Muscle layer of colon (tissue), 2 donors: ENCODE measurements around the gene DTD1.
"Not testable (repeated sequence)": the region's sequence is repeated elsewhere in the genome, so short reads cannot be mapped to it uniquely, and the experiment has no call there.

ENCODE experiments used
- H3K27ac ChIP-seq: one replicate; pipeline ENCODE4 v1.7.0; 2013; ENCODE audit warnings: low read depth, mild to moderate bottlenecking, low read length, moderate library complexity
- H3K27me3 ChIP-seq, 2 donors: one replicate each; pipeline ENCODE4 v1.7.0; 2013; ENCODE audit warnings: low read length in 2 of 2, mild to moderate bottlenecking in 2 of 2; ENCODE audit not compliant: insufficient read depth in 2 of 2, control insufficient read depth in 1 of 2
- H3K36me3 ChIP-seq: one replicate; pipeline ENCODE4 v1.7.0; 2013; ENCODE audit warnings: mild to moderate bottlenecking, low read length; ENCODE audit not compliant: insufficient read depth
- H3K4me1 ChIP-seq: one replicate; pipeline ENCODE4 v1.7.0; 2013; ENCODE audit warnings: mild to moderate bottlenecking, low read length; ENCODE audit not compliant: insufficient read depth
- H3K4me3 ChIP-seq, 2 donors: one replicate each; pipeline ENCODE4 v1.7.0; 2013; ENCODE audit warnings: low read length in 2 of 2, low read depth in 1 of 2, mild to moderate bottlenecking in 1 of 2, moderate library complexity in 1 of 2
- H3K9ac ChIP-seq: one replicate; pipeline ENCODE4 v1.7.0; 2013; ENCODE audit warnings: low read length
- H3K9me3 ChIP-seq: one replicate; pipeline ENCODE4 v1.7.0; 2013; ENCODE audit warnings: mild to moderate bottlenecking, low read length
- donor health status: abdominal sarcoma.
- donor health status: Adenocarcinoma of cecum.

Gene DTD1

DNA sequence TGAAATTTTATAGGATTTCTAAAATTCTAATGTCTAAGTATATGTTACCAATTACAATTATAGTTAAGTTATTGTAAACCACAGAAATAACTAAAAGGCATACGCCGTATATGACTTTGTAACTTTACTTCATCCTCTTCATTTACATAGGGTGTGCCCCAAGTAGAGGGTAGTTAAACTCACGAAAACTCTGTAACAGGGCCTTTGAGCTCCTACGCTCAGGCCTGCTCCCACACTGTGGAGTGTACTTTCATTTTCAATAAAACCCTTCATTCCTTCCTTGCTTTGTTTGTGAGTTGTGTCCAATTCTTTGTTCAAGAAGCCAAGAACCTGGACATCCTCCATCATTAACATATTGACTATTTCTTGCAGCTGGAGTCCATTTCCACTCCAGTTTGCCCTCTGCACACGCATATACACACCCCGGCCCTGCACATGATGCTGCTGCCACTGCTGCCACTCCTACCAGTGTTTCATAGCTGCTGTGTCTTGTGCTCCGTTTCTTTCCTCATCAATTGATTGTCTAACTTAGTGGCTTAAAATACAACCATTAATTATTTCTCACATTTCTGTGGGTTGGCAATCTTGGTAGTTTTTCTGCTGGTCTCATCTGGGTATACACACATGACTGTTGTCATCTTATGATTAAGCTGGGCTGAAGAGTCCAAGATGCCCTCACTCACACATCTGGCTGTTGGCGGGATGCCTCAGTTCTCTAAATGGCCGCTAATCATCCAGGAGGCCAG, 192.7 kb downstream of the DTD1 start:
- Histone ChIP-seq H3K9ac (no peak overlapping the region), H3K27me3 (no peaks in the 10 kb centered on the region), H3K9me3 (no peaks in the 10 kb centered on the region), H3K27ac (no peak overlapping the region), H3K4me1 (peaks cover 2% of the 10 kb centered on the region), H3K4me3 (no peak overlapping the region), H3K36me3 (no peaks in the 10 kb centered on the region)

DNA sequence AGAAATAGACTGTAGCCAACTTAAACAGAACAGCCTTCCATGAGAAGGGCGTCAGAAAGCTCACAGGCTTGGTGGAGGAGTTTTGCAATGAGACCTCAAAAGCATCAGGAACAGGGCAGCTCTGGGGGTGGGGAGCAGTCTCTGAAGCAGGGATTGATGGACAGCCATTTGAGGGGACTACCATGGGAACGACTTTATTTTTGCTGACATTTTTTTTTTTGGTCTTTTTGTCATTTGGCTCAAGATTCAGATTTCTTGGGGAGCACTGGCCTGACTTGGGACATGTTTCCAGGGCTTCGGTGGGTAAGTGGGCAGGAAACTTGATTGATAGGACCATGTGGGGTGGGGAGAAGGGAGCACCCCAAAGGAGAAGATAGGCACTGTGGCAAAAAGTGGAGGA, 193.7 kb downstream of the DTD1 start:
- H3K4me1 ChIP-seq = no peaks in the 10 kb centered on the region
- H3K4me3 ChIP-seq = no peak overlapping the region
- H3K9me3 ChIP-seq = no peaks in the 10 kb centered on the region
- no peaks in the 10 kb centered on the region for H3K27me3 ChIP-seq
- no peak overlapping the region for H3K27ac ChIP-seq
- H3K9ac ChIP-seq = no peak overlapping the region
- H3K36me3 ChIP-seq = no peaks in the 10 kb centered on the region

DNA sequence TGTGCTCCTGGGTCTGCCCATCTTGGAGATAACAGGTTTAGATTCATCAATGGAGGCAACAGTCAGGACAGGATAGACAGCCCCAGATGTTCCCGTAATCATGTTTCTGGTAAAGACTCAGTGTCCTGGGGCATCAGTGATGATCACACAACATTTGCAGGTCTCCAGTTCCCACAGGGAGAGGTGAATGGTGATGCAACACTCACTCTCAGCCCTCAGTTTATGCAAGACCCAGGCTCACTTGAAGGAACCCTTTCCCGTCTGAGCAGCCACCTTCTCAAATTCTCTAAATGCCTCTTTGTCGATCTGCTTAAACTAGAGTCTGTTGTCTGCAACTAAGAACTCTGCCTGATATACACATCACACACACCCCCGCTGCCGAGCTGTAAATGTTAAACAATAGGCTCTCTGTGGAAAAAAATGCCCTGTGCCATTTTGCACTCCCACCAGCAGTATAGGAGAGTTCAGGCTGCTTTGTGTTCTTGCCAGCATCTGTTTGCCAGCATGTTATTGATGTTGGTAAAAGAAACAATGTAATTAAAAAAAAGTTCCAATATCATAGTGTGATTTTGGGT, 195.6 kb downstream of the DTD1 start:
- H3K27ac ChIP-seq = no peak overlapping the region
- H3K4me1 ChIP-seq = no peaks in the 10 kb centered on the region
- no peak overlapping the region for H3K9ac ChIP-seq
- H3K27me3 ChIP-seq = no peaks in the 10 kb centered on the region
- no peak overlapping the region for H3K4me3 ChIP-seq
- no peaks in the 10 kb centered on the region for H3K9me3 ChIP-seq
- H3K36me3 ChIP-seq = no peaks in the 10 kb centered on the region

DNA sequence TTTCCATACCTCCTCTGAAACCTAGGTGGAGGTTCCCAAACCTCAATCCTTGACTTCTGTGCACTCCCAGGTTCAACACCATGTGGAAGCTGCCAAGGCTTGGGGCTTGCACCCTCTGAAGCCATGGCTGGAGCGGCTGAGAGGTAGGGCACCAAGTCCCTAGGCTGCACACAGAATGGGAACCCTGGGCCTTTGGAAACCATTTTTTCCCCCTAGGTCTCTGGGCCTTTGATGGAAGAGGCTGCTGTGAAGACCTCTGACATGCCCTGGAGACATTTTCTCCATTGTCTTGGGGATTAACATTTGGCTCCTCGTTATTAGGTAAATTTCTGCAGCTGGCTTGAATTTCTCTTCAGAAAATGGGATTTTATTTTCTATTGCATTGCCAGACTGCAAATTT, 199.2 kb downstream of the DTD1 start:
- not testable (repeated sequence) for H3K27me3 ChIP-seq, H3K9me3 ChIP-seq, H3K27ac ChIP-seq, H3K36me3 ChIP-seq, H3K9ac ChIP-seq, H3K4me1 ChIP-seq, H3K4me3 ChIP-seq

DNA sequence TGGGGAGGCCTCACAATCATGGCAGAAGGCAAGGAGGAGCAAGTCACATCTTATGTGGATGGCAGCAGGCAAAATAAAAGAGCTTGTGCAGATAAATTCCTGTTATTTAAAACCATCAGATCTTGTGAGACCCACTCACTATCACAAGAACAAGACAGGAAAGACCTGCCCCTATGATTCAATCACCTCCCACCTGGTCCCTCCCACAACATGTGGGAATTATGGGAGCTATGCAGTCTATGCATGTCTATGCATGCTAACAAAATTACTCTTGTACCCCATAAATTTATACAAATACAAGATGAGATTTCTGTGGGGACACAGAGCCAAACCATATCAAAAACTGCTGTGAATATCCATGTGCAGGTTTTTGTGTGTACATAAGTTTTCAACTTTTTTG, 200.2 kb downstream of the DTD1 start:
- Histone ChIP-seq H3K4me3 (no peak overlapping the region), H3K9me3 (no peaks in the 10 kb centered on the region), H3K36me3 (no peaks in the 10 kb centered on the region), H3K4me1 (no peaks in the 10 kb centered on the region), H3K9ac (no peak overlapping the region), H3K27ac (no peak overlapping the region), H3K27me3 (no peaks in the 10 kb centered on the region)

DNA sequence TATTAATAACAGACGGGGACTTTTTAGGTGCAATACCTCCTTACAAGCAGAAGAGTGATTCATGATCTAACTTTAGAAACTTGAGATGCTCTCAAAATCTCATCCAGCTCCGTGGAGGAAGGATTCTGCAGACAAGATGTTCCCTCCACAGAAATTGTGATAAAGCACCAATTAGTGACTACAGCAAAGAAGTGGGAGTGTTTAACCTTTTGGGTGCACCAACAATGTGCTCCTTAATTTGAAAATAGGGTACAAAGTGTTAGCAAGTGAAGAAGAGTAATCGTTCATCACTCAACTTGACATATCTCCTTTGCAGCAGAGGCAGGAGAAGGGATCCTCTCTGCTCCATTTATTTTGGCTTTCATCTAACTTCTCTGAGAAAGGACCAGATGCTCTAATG, 202.9 kb downstream of the DTD1 start:
- Histone ChIP-seq H3K27me3 (no peaks in the 10 kb centered on the region), H3K9ac (no peak overlapping the region), H3K4me1 (peaks cover 7% of the 10 kb centered on the region), H3K9me3 (no peaks in the 10 kb centered on the region), H3K4me3 (no peak overlapping the region), H3K27ac (no peak overlapping the region), H3K36me3 (no peaks in the 10 kb centered on the region)

DNA sequence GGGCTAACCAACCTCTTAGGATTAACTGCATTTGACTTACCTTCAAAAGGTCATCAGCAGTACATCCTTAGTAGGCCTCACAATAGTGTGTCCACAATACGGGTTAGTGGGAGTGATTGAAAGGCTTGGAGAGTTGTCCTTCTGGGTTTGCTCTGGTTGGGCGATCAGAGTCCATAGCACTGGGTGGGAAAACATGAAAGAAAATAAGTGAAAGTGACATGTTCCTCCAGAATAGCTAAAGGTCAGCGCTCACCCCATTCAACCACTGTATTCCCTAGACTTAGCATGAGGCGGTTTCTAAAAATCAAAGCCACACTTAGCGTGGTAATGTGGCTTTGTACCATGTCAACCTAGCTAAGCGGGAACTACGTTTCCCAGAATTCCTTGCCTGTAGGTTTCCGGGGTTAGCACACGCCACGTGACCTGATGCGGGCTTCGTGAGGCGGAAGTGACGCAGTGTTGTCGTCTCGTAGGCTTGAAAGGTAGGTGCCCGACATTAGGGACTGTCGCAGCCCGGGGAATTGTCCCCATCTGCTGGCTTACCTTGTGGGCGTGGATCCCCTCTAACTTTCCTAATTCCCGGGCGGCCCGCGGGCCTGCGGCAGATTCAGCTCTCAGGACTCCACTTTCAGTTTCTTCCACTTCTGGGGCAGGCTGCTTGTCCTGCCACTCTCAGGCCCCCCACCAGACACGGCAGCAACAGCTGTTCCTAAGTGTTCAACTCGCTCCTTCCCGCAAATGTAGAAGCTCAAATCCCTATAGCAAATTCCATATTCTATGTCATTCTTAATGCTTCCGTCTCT, 206.0 kb downstream of the DTD1 start:
- Histone ChIP-seq H3K27me3 (no peaks in the 10 kb centered on the region), H3K4me1 (peaks cover 7% of the 10 kb centered on the region), H3K9ac (peak overlapping the region; percentile 81), H3K4me3 (peak overlapping the region; percentile 55 to 84), H3K36me3 (no peaks in the 10 kb centered on the region), H3K9me3 (no peaks in the 10 kb centered on the region), H3K27ac (peak overlapping the region; percentile 67)

DNA sequence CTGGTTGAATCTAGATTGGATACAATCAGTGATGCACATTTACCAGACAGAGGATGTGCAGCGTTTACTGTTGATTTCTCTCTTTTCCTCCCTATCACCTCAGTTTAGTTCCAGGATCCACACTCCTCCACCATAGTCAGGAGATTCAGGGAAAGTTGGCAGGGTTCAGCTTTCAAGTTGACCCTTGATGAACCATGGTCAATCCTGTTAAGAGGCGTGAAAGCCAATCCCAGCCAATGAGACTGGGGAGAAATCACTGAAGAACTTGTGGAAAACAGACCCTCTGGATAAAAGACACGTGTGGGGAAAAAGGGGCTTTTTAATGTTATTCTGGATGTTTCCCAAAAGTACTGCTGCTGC, 206.6 kb downstream of the DTD1 start:
- peak overlapping the region; percentile 67 for H3K27ac ChIP-seq
- H3K27me3 ChIP-seq = no peaks in the 10 kb centered on the region
- peak overlapping the region; percentile 55 to 84 for H3K4me3 ChIP-seq
- no peaks in the 10 kb centered on the region for H3K9me3 ChIP-seq
- no peaks in the 10 kb centered on the region for H3K36me3 ChIP-seq
- peak overlapping the region; percentile 81 for H3K9ac ChIP-seq
- peaks cover 7% of the 10 kb centered on the region for H3K4me1 ChIP-seq

DNA sequence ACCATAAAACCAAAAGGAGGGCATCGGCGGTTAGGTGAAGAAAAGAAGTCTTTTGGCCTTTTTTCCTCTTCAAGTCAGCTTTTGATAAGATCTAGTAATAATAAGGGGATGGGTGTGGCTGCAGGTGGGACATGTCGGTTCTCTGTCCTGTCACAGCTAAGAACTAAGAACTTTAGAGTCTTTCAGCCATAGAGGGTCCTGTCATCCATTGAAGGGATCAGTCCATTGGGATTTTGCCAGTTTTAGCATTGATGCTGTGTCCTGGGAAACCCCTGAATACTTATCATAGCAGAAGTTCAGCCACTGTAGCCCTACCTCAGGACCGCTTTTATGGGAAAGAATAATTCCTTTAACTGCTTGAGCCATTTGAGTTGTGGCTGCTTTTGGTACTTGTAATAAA, 207.5 kb downstream of the DTD1 start:
- H3K9me3 ChIP-seq = no peaks in the 10 kb centered on the region
- no peak overlapping the region for H3K4me3 ChIP-seq
- H3K27ac ChIP-seq = no peak overlapping the region
- no peak overlapping the region for H3K9ac ChIP-seq
- peaks cover 7% of the 10 kb centered on the region for H3K4me1 ChIP-seq
- H3K36me3 ChIP-seq = no peaks in the 10 kb centered on the region
- no peaks in the 10 kb centered on the region for H3K27me3 ChIP-seq

DNA sequence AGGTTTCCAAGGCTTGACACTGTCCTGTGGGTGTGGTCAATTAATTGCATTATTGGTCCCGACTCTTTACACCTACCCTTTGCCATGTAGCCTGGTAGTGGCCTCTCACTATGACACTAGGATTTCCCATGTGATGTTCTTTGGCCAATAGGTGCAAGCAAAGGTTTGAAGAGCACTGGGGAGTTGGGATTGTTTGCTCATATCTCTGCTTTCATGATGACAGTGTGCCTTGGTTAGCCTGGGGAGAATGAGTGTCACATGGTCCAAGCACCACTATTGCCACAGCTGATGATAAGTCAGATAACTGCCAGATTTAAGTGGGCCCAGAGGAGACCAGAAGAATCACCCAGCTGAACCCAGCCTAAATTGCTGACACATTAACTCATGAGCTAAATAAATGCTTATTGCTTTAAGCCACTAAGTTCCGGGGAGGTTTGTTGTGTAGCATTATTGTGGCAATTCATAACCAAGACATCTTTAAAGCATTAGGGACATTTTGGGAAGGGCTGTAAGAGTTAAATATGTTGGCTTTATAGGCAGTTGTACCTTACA, 208.5 kb downstream of the DTD1 start:
- no peaks in the 10 kb centered on the region for H3K36me3 ChIP-seq
- H3K9me3 ChIP-seq = no peaks in the 10 kb centered on the region
- H3K4me1 ChIP-seq = peaks cover 7% of the 10 kb centered on the region
- no peak overlapping the region for H3K27ac ChIP-seq
- H3K4me3 ChIP-seq = no peak overlapping the region
- no peak overlapping the region for H3K9ac ChIP-seq
- H3K27me3 ChIP-seq = no peaks in the 10 kb centered on the region

DNA sequence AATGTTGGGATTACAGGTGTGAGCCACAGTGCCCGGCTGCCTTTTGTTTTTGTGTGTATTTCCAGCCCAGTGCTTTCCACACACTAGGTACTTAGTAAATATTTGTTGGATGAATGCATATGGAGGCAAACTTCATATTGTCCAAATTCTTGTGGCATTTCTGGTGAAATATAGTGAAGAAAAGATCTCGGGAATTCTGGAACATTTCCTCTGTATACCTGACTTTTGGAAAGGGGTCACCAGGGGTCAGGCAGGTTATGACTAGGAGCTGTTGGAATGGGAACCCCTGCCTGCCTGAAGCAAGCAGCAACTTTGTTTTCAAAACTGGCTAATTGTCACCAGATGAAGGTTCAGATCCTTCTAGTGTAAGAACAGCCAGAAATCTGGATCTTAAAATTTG, 213.7 kb downstream of the DTD1 start:
- Histone ChIP-seq H3K9me3 (no peaks in the 10 kb centered on the region), H3K27ac (no peak overlapping the region), H3K36me3 (no peaks in the 10 kb centered on the region), H3K4me3 (no peak overlapping the region), H3K9ac (no peak overlapping the region), H3K27me3 (no peaks in the 10 kb centered on the region), H3K4me1 (no peaks in the 10 kb centered on the region)
